Tibial nerve (tissue), 4 donors: ENCODE results near the gene KLF14. TPM values are rescaled to one million over a fixed set of nuclear protein-coding genes. Genes with fewer than 3 reads are reported as not detected.
"Not testable (repeated sequence)": the region's sequence is repeated elsewhere in the genome, so short reads cannot be mapped to it uniquely, and the experiment has no call there.

ENCODE experiments used
- DNase-seq, 2 donors: peaks; one replicate each; pipeline ENCODE4 v3.0.0-alpha.2; 2019; ENCODE audit warnings: low spot score in 2 of 2
- H3K27ac ChIP-seq, 4 donors: fragments of 200-600 bp; sonication (generic) in 3 of 4; one replicate each; pipeline ENCODE4 v1.5.1; 2017 to 2019; ENCODE audit warnings: mild to moderate bottlenecking in 1 of 4
- H3K27me3 ChIP-seq, 2 donors: fragments of 200-600 bp; sonication (generic) in 1 of 2; one replicate each; pipeline versions ENCODE4 v1.5.1 to v1.6.0; 2017 to 2019
- H3K36me3 ChIP-seq, 3 donors: fragments of 200-600 bp; sonication (generic); one replicate each; pipeline ENCODE4 v1.5.1; 2018 to 2019
- H3K4me1 ChIP-seq, 4 donors: fragments of 200-600 bp; sonication (generic) in 3 of 4; one replicate each; pipeline ENCODE4 v1.5.1; 2017 to 2019
- H3K4me3 ChIP-seq, 4 donors: fragments of 200-600 bp; sonication (generic) in 3 of 4; one replicate each; pipeline ENCODE4 v1.5.1; 2017 to 2019; ENCODE audit warnings: mild to moderate bottlenecking in 1 of 4, moderate library complexity in 1 of 4
- H3K9me3 ChIP-seq, 4 donors: fragments of 200-600 bp; sonication (generic) in 3 of 4; one replicate each; pipeline ENCODE4 v1.5.1; 2017 to 2019
- EP300 ChIP-seq, 2 donors: sonication (generic); formaldehyde crosslinking; IDR thresholded peaks; one replicate each; pipeline ENCODE4 v1.6.1; 2017; ENCODE audit warnings: antibody characterized with exemption in 2 of 2, mild to moderate bottlenecking in 1 of 2
- POLR2A ChIP-seq, 2 donors: fragments of 450-650 bp; IDR thresholded peaks; one replicate each; pipeline ENCODE4 v1.6.1; 2017; ENCODE audit warnings: antibody characterized with exemption in 2 of 2, mild to moderate bottlenecking in 2 of 2, moderate library complexity in 2 of 2
- WGBS, 2 donors: methylation state at CpG; one replicate each; pipeline ENCODE4 v1.1.5; 2018; 5-methylcytosine and 5-hydroxymethylcytosine counted together
- total RNA-seq, 4 donors: library from RNA; depleted of rRNA; stranded (reverse); fragments of >200 nt; gene quantifications; one replicate each; pipeline ENCODE4 v1.1.0, GENCODE V29; 2016
- TF ChIP-seq, protein P1 (sequence below), 5 experiments: fragments of 200-600 bp in 3 of 5; fragments of 450-650 bp in 2 of 5; sonication (generic) in 3 of 5; IDR thresholded peaks; one replicate each; pipeline ENCODE4 v1.5.1; 2016 to 2019; ENCODE audit warnings: antibody characterized with exemption in 5 of 5, mild to moderate bottlenecking in 3 of 5, moderate library complexity in 2 of 5

Gene KLF14
- total RNA-seq, 4 donors from 2014 or later: 0.22 to 1.5 (median 0.42) TPM; not detected in 1

DNA sequence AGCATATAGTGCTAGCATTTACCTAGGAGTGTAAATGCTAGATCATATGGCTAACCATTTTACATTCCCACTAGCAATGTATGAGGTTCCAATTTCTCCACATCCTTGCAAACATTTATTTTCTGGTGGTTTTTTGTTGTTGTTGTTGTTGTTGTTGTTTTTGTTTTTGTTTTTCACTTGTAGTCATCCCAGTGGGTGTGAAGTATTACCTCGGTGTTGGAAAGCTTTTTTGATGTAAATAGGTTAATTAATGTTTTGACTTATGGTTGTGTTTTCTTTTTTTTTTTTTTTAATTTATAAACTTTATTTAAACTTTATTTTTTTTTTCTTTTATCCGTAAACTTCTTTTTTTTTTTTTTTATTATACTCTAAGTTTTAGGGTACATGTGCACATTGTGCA, 32.4 kb downstream of the KLF14 start:
- H3K4me1 ChIP-seq: no peaks in the 10 kb centered on the region

GRCh38 chr7:130700760-130701159, 33.2 kb downstream of the KLF14 start:
- H3K27ac ChIP-seq: no peak overlapping the region
- 83 to 89% methylated on average over 1 of the region's 1 CpG for WGBS, 2 donors
- H3K36me3 ChIP-seq: no peaks in the 10 kb centered on the region
- H3K4me1 ChIP-seq: no peaks in the 10 kb centered on the region
- DNase-seq: no peak
- TF ChIP-seq, protein P1, sequence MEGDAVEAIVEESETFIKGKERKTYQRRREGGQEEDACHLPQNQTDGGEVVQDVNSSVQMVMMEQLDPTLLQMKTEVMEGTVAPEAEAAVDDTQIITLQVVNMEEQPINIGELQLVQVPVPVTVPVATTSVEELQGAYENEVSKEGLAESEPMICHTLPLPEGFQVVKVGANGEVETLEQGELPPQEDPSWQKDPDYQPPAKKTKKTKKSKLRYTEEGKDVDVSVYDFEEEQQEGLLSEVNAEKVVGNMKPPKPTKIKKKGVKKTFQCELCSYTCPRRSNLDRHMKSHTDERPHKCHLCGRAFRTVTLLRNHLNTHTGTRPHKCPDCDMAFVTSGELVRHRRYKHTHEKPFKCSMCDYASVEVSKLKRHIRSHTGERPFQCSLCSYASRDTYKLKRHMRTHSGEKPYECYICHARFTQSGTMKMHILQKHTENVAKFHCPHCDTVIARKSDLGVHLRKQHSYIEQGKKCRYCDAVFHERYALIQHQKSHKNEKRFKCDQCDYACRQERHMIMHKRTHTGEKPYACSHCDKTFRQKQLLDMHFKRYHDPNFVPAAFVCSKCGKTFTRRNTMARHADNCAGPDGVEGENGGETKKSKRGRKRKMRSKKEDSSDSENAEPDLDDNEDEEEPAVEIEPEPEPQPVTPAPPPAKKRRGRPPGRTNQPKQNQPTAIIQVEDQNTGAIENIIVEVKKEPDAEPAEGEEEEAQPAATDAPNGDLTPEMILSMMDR (IDR thresholded peaks at IDR 0.05): no peak
- no peak for TF ChIP-seq EP300 (IDR thresholded peaks at IDR 0.05)
- no peak for TF ChIP-seq POLR2A (IDR thresholded peaks at IDR 0.05)
- H3K4me3 ChIP-seq: no peak overlapping the region
- no peaks in the 10 kb centered on the region for H3K9me3 ChIP-seq
- no peaks in the 10 kb centered on the region for H3K27me3 ChIP-seq

More for the DNA sequence above, 32.4 kb downstream of the KLF14 start:
- WGBS, 2 donors: 71 to 93% methylated on average over 2 of the region's 2 CpGs
- no peak overlapping the region for H3K27ac ChIP-seq
- DNase-seq: no peak
- H3K9me3 ChIP-seq: peaks cover 0 to 3% (median 0%) of the 10 kb centered on the region in 4 donors
- H3K27me3 ChIP-seq: no peaks in the 10 kb centered on the region
- no peaks in the 10 kb centered on the region for H3K36me3 ChIP-seq
- TF ChIP-seq POLR2A (IDR thresholded peaks at IDR 0.05) (no peak), EP300 (IDR thresholded peaks at IDR 0.05) (no peak)
- TF ChIP-seq, protein P1 (IDR thresholded peaks at IDR 0.05): no peak
- no peak overlapping the region for H3K4me3 ChIP-seq

DNA sequence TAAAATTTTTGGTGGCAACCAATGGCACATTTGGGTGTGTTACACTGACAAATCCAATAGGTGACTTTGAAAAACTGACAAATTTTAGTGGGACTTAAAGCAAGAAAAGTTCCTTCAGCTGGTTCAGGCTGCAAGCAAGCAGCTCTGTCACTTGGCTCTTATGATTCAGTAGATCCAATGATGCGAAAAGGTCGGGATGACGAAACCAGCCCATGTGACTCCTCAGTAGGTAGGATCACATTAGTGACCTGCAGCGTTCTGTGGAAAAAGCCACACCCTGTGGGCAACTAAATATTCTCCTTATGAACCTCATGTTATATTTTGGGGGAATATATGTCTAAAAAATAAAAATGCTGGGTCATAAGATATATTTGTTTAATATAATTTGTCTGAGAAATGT, 34.3 kb downstream of the KLF14 start:
- 64 to 65% methylated on average over 4 of the region's 4 CpGs for WGBS, 2 donors
- Histone ChIP-seq H3K27me3 (no peaks in the 10 kb centered on the region), H3K27ac (no peak overlapping the region), H3K4me1 (no peaks in the 10 kb centered on the region), H3K36me3 (no peaks in the 10 kb centered on the region), H3K9me3 (no peaks in the 10 kb centered on the region), H3K4me3 (no peak overlapping the region)
- DNase-seq: no peak
- TF ChIP-seq EP300 (IDR thresholded peaks at IDR 0.05) (no peak), POLR2A (IDR thresholded peaks at IDR 0.05) (no peak)
- TF ChIP-seq, protein P1 (IDR thresholded peaks at IDR 0.05): no peak

GRCh38 chr7:130697820-130698219, 36.2 kb downstream of the KLF14 start:
- WGBS, 2 donors: 62 to 65% methylated on average over 2 of the region's 2 CpGs
- no peaks in the 10 kb centered on the region for H3K27me3 ChIP-seq
- H3K27ac ChIP-seq: no peak overlapping the region
- H3K36me3 ChIP-seq: no peaks in the 10 kb centered on the region
- H3K4me1 ChIP-seq: no peaks in the 10 kb centered on the region
- no peaks in the 10 kb centered on the region for H3K9me3 ChIP-seq
- no peak for TF ChIP-seq EP300 (IDR thresholded peaks at IDR 0.05)
- TF ChIP-seq, protein P1 (IDR thresholded peaks at IDR 0.05): no peak
- no peak for TF ChIP-seq POLR2A (IDR thresholded peaks at IDR 0.05)
- DNase-seq: no peak
- no peak overlapping the region for H3K4me3 ChIP-seq

GRCh38 chr7:130695840-130696239, 38.2 kb downstream of the KLF14 start:
- WGBS, 2 donors: 66 to 67% methylated on average over 2 of the region's 2 CpGs
- no peak for DNase-seq
- H3K4me3 ChIP-seq: no peak overlapping the region
- H3K9me3 ChIP-seq: no peaks in the 10 kb centered on the region
- H3K4me1 ChIP-seq: no peaks in the 10 kb centered on the region
- no peak for TF ChIP-seq POLR2A (IDR thresholded peaks at IDR 0.05)
- TF ChIP-seq, protein P1 (IDR thresholded peaks at IDR 0.05): peak in 4 of 5 experiments; percentile 19 to 38 (median 26)
- H3K27me3 ChIP-seq: no peaks in the 10 kb centered on the region
- H3K27ac ChIP-seq: no peak overlapping the region
- H3K36me3 ChIP-seq: no peaks in the 10 kb centered on the region

- not testable (repeated sequence) for DNase-seq, H3K27me3 ChIP-seq, H3K4me1 ChIP-seq, H3K36me3 ChIP-seq, H3K9me3 ChIP-seq, H3K27ac ChIP-seq, H3K4me3 ChIP-seq
- 95 to 97% methylated on average over 1 of the region's 1 CpG for WGBS, 2 donors
These were observed 41.6 kb downstream of the KLF14 start for GRCh38 chr7:130692396-130692795.
